B cell (primary cell): Measurements from ENCODE around the gene COG2. TPM values are rescaled to one million over a fixed set of nuclear protein-coding genes. Genes with fewer than 3 reads are reported as not detected.

Experiments used
- ATAC-seq: fragments of 200-7000 bp; cut with Tn5 transposase; one replicate; pipeline ENCODE4 v1.10.0; 2021; ENCODE audit warnings: low read depth, mild to moderate bottlenecking, moderate number of reproducible peaks, moderate library complexity
- CTCF ChIA-PET: fragments of 350-600 bp; sonication (Branson Sonifier 250); formaldehyde crosslinking; loops from one replicate; lab custom pipeline; 2021; ENCODE audit warnings: antibody characterized with exemption, inconsistent platforms; lab: Charles Lee
- POLR2A ChIA-PET: fragments of 350-600 bp; sonication (Branson Sonifier 250); formaldehyde crosslinking; loops from one replicate; lab custom pipeline; 2021; ENCODE audit warnings: antibody characterized with exemption; lab: Charles Lee
- DNase-seq: peaks from one replicate; pipeline ENCODE4 v3.0.0; 2013
- H2AFZ ChIP-seq: 2 replicates; pipeline ENCODE4 v1.6.1; 2012; ENCODE audit warnings: mild to moderate bottlenecking, low read depth, low read length; ENCODE audit not compliant: insufficient read depth, poor library complexity, severe bottlenecking
- H3K27ac ChIP-seq, 2 donors: 1 replicate in 1 of 2; 2 replicates in 1 of 2; pipeline ENCODE4 v1.5.1; 2012 to 2013; ENCODE audit warnings: low read length in 2 of 2, mild to moderate bottlenecking in 2 of 2, moderate library complexity in 1 of 2
- H3K27me3 ChIP-seq, 4 experiments: fragments of 200-600 bp in 1 of 4; sonication (generic) in 1 of 4; replicated peaks in 1 of 4; 1 replicate in 2 of 4; 2 replicates in 2 of 4; pipeline versions ENCODE4 v1.6.1 to v1.7.0; 2013 to 2016; ENCODE audit warnings: low read length in 3 of 4, mild to moderate bottlenecking in 2 of 4, mixed read lengths in 1 of 4, moderate library complexity in 1 of 4; ENCODE audit not compliant: insufficient read depth in 4 of 4, control insufficient read depth in 3 of 4; ENCODE audit errors: control extremely low read depth in 1 of 4
- H3K36me3 ChIP-seq, 2 experiments: replicated peaks in 1 of 2; 1 replicate in 1 of 2; 2 replicates in 1 of 2; pipeline versions ENCODE4 v1.6.1 to v1.7.1; 2013; ENCODE audit warnings: low read length in 1 of 2; ENCODE audit not compliant: insufficient read depth in 2 of 2, control insufficient read depth in 1 of 2; ENCODE audit errors: control extremely low read depth in 1 of 2, extremely low read depth in 1 of 2
- H3K4me1 ChIP-seq, 2 donors: fragments of 200-600 bp in 1 of 2; sonication (generic) in 1 of 2; 1 replicate in 1 of 2; 2 replicates in 1 of 2; pipeline versions ENCODE4 v1.5.1 to v1.6.1; 2013 to 2017; ENCODE audit warnings: low read length in 2 of 2; ENCODE audit not compliant: control insufficient read depth in 2 of 2, insufficient read depth in 2 of 2
- H3K4me2 ChIP-seq: replicated peaks from 2 replicates; pipeline ENCODE3; 2012; ENCODE audit warnings: mild to moderate bottlenecking, low read depth, low read length; ENCODE audit not compliant: poor library complexity, severe bottlenecking
- H3K4me3 ChIP-seq, 5 experiments: fragments of 200-600 bp in 1 of 5; sonication (generic) in 1 of 5; 1 replicate in 3 of 5; 2 replicates in 2 of 5; pipeline versions ENCODE4 v1.5.1 to v1.7.0; 2011 to 2016; ENCODE audit warnings: low read length in 4 of 5, mild to moderate bottlenecking in 4 of 5, low read depth in 2 of 5, control low read depth in 1 of 5, moderate library complexity in 1 of 5; ENCODE audit not compliant: insufficient read depth in 1 of 5; ENCODE audit errors: control extremely low read depth in 1 of 5, extremely low read depth in 1 of 5
- H3K79me2 ChIP-seq: fragments of 200-600 bp; sonication (generic); one replicate; pipeline ENCODE4 v1.6.0; 2016; ENCODE audit warnings: low read length; ENCODE audit not compliant: control insufficient read depth, insufficient read depth
- H3K9ac ChIP-seq: fragments of 200-600 bp; sonication (generic); 2 replicates; pipeline ENCODE4 v1.6.1; 2017; ENCODE audit warnings: mild to moderate bottlenecking, low read length, moderate library complexity
- H3K9me3 ChIP-seq, 3 donors: one replicate each; pipeline versions ENCODE4 v1.6.1 to v1.7.1; 2013; ENCODE audit warnings: low read length in 2 of 3; ENCODE audit not compliant: control insufficient read depth in 2 of 3, insufficient read depth in 1 of 3; ENCODE audit errors: control extremely low read depth in 1 of 3
- H4K20me1 ChIP-seq: 2 replicates; pipeline ENCODE4 v1.6.0; 2012; ENCODE audit warnings: mild to moderate bottlenecking, low read length; ENCODE audit not compliant: insufficient read depth, control insufficient read depth, poor library complexity, severe bottlenecking
- H3K27ac Mint-ChIP-seq: one replicate; pipeline ENCODE4 v1.8.0; 2021; ENCODE audit warnings: mixed read lengths
- H3K27me3 Mint-ChIP-seq: one replicate; pipeline ENCODE4 v1.8.0; 2021; ENCODE audit warnings: mixed read lengths
- H3K4me1 Mint-ChIP-seq: one replicate; pipeline ENCODE4 v1.8.0; 2021; ENCODE audit warnings: mixed read lengths
- H3K4me3 Mint-ChIP-seq: one replicate; pipeline ENCODE4 v1.8.0; 2021; ENCODE audit warnings: mixed read lengths
- H3K9me3 Mint-ChIP-seq: one replicate; pipeline ENCODE4 v1.8.0; 2022; ENCODE audit warnings: mixed read lengths; ENCODE audit not compliant: insufficient read depth
- CTCF ChIP-seq: fragments of 200-600 bp; IDR thresholded peaks from one replicate; pipeline ENCODE4 v1.8.0; 2022; ENCODE audit warnings: antibody characterized with exemption, mild to moderate bottlenecking
- EZH2 ChIP-seq: IDR thresholded peaks from 2 replicates; pipeline ENCODE4 v1.6.1; 2012; ENCODE audit warnings: borderline replicate concordance, low read depth, mild to moderate bottlenecking, moderate library complexity, low read length; ENCODE audit not compliant: insufficient read depth, poor library complexity, severe bottlenecking
- WGBS: methylation state at CpG from one replicate; pipeline ENCODE4 v1.1.5; 2013; ENCODE audit warnings: missing lambda C conversion rate; ENCODE audit not compliant: insufficient coverage; 5-methylcytosine and 5-hydroxymethylcytosine counted together
- intact Hi-C: fragments of 100-400 bp; cut with micrococcal nuclease; formaldehyde crosslinking; loops from one replicate; pipeline ENCODE4 v1.10.0; 2022
- polyA plus RNA-seq: library from polyadenylated mRNA; depleted of rRNA; stranded (reverse); fragments of >200 nt; gene quantifications from 2 replicates; pipeline ENCODE4 v1.2.3, GENCODE V29; 2012
- total RNA-seq, 2 donors: library from RNA; stranded (reverse); fragments of 120-200 nt in 1 of 2; gene quantifications; 1 replicate in 1 of 2; 2 replicates in 1 of 2; pipeline versions ENCODE4 v1.2.3 to v1.2.4, GENCODE V29; 2013 to 2022

The COG2 gene
- total and polyA plus RNA-seq, 2 donors (not counting 1 experiment from before 2014, with no cell fraction given): 17.0 to 42.5 TPM

GRCh38 chr1:230679192-230679591 is 36.9 kb downstream of the COG2 start:
- no peak for DNase-seq
- WGBS: no CpG with 5 or more reads among the region's 3 CpGs
- no peak for TF ChIP-seq CTCF
- no peak for TF ChIP-seq EZH2
- POLR2A ChIA-PET: no interaction called here
- intact Hi-C loops: no loop called here
- H3K4me1 ChIP-seq: no peaks in the 10 kb centered on the region
- no peak overlapping the region for H3K4me3 Mint-ChIP-seq
- no peaks in the 10 kb centered on the region for H4K20me1 ChIP-seq
- H3K79me2 ChIP-seq: no peaks in the 10 kb centered on the region
- H3K9me3 Mint-ChIP-seq: no peaks in the 10 kb centered on the region
- no peak overlapping the region for H2AFZ ChIP-seq
- H3K36me3 ChIP-seq: peaks cover 3 to 92% of the 10 kb centered on the region in 2 experiments
- H3K9ac ChIP-seq: no peak overlapping the region
- H3K4me2 ChIP-seq: no peak overlapping the region
- no peak for ATAC-seq
- H3K27me3 ChIP-seq: no peaks in the 10 kb centered on the region
- no peak overlapping the region for H3K27ac ChIP-seq
- H3K9me3 ChIP-seq: no peaks in the 10 kb centered on the region
- no peaks in the 10 kb centered on the region for H3K4me1 Mint-ChIP-seq
- no peaks in the 10 kb centered on the region for H3K27me3 Mint-ChIP-seq
- H3K27ac Mint-ChIP-seq: no peak overlapping the region
- H3K4me3 ChIP-seq: no peak overlapping the region
- CTCF ChIA-PET: no interaction called here

- intact Hi-C loops: no loop called here
- POLR2A ChIA-PET: no interaction called here
Measured at GRCh38 chr1:230679825-230680224, 37.5 kb downstream of the COG2 start.

More at GRCh38 chr1:230679825-230680224, 37.5 kb downstream of the COG2 start:
- Histone ChIP-seq H3K27me3 (no peaks in the 10 kb centered on the region), H2AFZ (no peak overlapping the region), H3K36me3 (peaks cover 3 to 93% of the 10 kb centered on the region in 2 experiments), H3K4me3 (no peak overlapping the region), H3K9me3 (no peaks in the 10 kb centered on the region), H3K4me1 (no peaks in the 10 kb centered on the region), H3K79me2 (no peaks in the 10 kb centered on the region), H3K27ac (no peak overlapping the region), H4K20me1 (no peaks in the 10 kb centered on the region), H3K9ac (no peak overlapping the region), H3K4me2 (no peak overlapping the region)
- WGBS: no CpG with 5 or more reads among the region's 2 CpGs
- TF ChIP-seq EZH2 (no peak), CTCF (no peak)
- H3K9me3 Mint-ChIP-seq: no peaks in the 10 kb centered on the region
- DNase-seq (no peak), ATAC-seq (no peak)
- CTCF ChIA-PET: no interaction called here
- H3K27ac Mint-ChIP-seq: no peak overlapping the region
- H3K27me3 Mint-ChIP-seq: no peaks in the 10 kb centered on the region
- H3K4me1 Mint-ChIP-seq: no peaks in the 10 kb centered on the region
- no peak overlapping the region for H3K4me3 Mint-ChIP-seq
